ENCODE data around the gene PFKL. TPM values are rescaled to one million over a fixed set of nuclear protein-coding genes. Genes with fewer than 3 reads are reported as not detected.
"Not testable (repeated sequence)": the region's sequence is repeated elsewhere in the genome, so short reads cannot be mapped to it uniquely, and the experiment has no call there.

The PFKL gene
- polyA plus RNA-seq, 1 donor: 160 TPM

- Histone ChIP-seq H3K36me3 (ENCODE audit: control insufficient read depth, insufficient read depth, low read length) (no peaks in the 10 kb centered on the region), H3K27ac (ENCODE audit: low read length) (no peak overlapping the region), H3K4me1 (ENCODE audit: control insufficient read depth, insufficient read depth, low read length) (no peaks in the 10 kb centered on the region), H3K4me3 (ENCODE audit: low read length) (no peak overlapping the region), H3K27me3 (ENCODE audit: control insufficient read depth, insufficient read depth, low read length) (peaks cover 30% of the 10 kb centered on the region), H3K9me3 (ENCODE audit: control insufficient read depth, low read depth, low read length) (no peaks in the 10 kb centered on the region)
- WGBS (ENCODE audit: insufficient coverage, low lambda C conversion rate): no CpG with 5 or more reads among the region's 8 CpGs
- no peak for DNase-seq
These were observed 54.1 kb downstream of the PFKL start for GRCh38 chr21:44354001-44354405.

- no peaks in the 10 kb centered on the region for H3K9me3 ChIP-seq (ENCODE audit: control insufficient read depth, low read depth, low read length)
- no peak overlapping the region for H3K27ac ChIP-seq (ENCODE audit: low read length)
- H3K4me3 ChIP-seq (ENCODE audit: low read length): no peak overlapping the region
- H3K27me3 ChIP-seq (ENCODE audit: control insufficient read depth, insufficient read depth, low read length): peaks cover 20% of the 10 kb centered on the region
- DNase-seq: no peak
- WGBS (ENCODE audit: insufficient coverage, low lambda C conversion rate): no CpG with 5 or more reads among the region's 24 CpGs
- H3K4me1 ChIP-seq (ENCODE audit: control insufficient read depth, insufficient read depth, low read length): no peaks in the 10 kb centered on the region
- H3K36me3 ChIP-seq (ENCODE audit: control insufficient read depth, insufficient read depth, low read length): no peaks in the 10 kb centered on the region
These were observed 55.2 kb downstream of the PFKL start for GRCh38 chr21:44354775-44355771.

DNA sequence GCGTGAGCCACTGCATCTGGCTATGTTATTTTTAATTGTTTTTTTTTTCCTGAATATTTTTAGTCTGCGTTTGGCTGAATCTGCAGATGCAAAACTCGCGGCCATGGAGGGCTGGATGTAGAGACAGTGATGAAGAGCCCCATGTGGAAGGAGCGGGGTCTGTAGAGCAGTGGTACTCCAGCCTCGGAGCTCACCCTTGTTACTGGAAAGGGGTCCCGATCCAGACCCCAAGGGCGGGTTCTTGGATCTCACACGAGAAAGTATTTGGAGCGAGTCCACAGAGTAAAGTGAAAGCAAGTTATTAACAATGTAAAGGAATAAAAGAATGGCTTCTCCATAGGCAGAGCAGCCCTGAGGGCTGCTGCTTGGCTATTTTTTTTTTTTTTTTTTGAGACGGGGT is 56.3 kb downstream of the PFKL start:
- H3K27ac ChIP-seq (ENCODE audit: low read length): no peak overlapping the region
- no peaks in the 10 kb centered on the region for H3K9me3 ChIP-seq (ENCODE audit: control insufficient read depth, low read depth, low read length)
- H3K4me1 ChIP-seq (ENCODE audit: control insufficient read depth, insufficient read depth, low read length): no peaks in the 10 kb centered on the region
- no peak overlapping the region for H3K4me3 ChIP-seq (ENCODE audit: low read length)
- DNase-seq: no peak
- peaks cover 14% of the 10 kb centered on the region for H3K27me3 ChIP-seq (ENCODE audit: control insufficient read depth, insufficient read depth, low read length)
- 92% methylated on average over 2 of the region's 11 CpGs for WGBS (ENCODE audit: insufficient coverage, low lambda C conversion rate)
- no peaks in the 10 kb centered on the region for H3K36me3 ChIP-seq (ENCODE audit: control insufficient read depth, insufficient read depth, low read length)

DNA sequence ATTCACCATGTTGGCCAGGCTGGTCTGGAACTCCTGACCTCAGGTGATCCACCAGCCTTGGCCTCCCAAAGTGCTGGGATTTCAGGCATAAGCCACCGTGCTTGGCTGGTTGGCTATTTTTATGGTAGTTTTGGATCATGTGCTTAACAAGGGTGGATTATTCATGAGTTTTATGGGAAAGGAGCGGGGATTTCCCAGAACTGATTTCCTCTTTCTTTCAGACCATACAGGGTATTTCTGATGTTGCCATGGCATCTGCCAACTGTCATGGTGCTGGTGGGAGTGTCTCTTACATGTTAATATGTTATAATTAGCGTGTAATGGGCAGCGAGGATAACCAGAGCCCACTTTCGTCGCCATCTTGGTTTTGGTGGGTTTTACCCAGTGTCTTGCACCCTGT is 56.8 kb downstream of the PFKL start:
- Histone ChIP-seq H3K27me3 (ENCODE audit: control insufficient read depth, insufficient read depth, low read length) (peaks cover 9% of the 10 kb centered on the region), H3K4me3 (ENCODE audit: low read length) (no peak overlapping the region), H3K27ac (ENCODE audit: low read length) (no peak overlapping the region), H3K9me3 (ENCODE audit: control insufficient read depth, low read depth, low read length) (no peaks in the 10 kb centered on the region), H3K36me3 (ENCODE audit: control insufficient read depth, insufficient read depth, low read length) (no peaks in the 10 kb centered on the region), H3K4me1 (ENCODE audit: control insufficient read depth, insufficient read depth, low read length) (no peaks in the 10 kb centered on the region)
- no peak for DNase-seq
- no CpG with 5 or more reads among the region's 6 CpGs for WGBS (ENCODE audit: insufficient coverage, low lambda C conversion rate)

DNA sequence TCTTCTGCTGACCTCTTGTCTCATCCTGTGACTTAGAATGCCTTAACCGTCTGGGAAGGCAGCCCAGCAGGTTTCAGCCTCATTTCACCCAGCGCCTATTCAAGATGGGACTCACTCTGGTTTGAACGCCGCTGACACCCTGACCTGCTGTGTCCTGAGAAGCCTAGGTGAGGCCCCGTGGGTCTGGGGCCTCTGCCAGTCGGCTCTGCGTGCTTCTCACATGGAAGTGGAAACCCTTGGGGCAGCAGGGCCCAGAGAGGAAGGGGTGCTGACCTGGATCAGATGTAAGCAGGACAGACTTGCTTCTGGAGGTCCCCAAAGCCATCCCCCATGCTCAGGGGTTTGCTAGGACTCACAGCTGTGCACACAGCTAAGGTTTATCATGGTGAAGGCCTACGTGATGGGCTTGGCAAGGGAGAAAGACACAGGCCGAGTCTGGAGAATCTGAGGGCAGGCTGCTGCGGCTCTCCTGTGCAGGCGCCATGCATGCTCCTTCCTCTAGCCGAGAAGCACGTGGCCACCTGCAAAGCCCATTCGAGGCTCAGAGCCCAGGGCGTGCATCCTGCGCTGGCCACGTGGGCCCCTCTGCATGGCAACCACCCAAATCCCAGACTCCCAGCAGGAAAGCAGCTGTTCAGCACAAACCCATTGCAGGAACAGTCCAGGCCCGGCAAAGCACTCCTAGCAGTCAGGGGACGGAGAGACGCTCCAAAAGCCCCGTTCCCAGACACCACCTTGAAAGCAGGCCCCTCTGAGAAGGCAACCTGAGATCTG is 57.4 kb downstream of the PFKL start:
- WGBS (ENCODE audit: insufficient coverage, low lambda C conversion rate): no CpG with 5 or more reads among the region's 21 CpGs
- DNase-seq: no peak
- Histone ChIP-seq H3K9me3 (ENCODE audit: control insufficient read depth, low read depth, low read length) (no peaks in the 10 kb centered on the region), H3K36me3 (ENCODE audit: control insufficient read depth, insufficient read depth, low read length) (no peaks in the 10 kb centered on the region), H3K4me3 (ENCODE audit: low read length) (no peak overlapping the region), H3K27ac (ENCODE audit: low read length) (no peak overlapping the region), H3K4me1 (ENCODE audit: control insufficient read depth, insufficient read depth, low read length) (no peaks in the 10 kb centered on the region), H3K27me3 (ENCODE audit: control insufficient read depth, insufficient read depth, low read length) (peaks cover 3% of the 10 kb centered on the region)

GRCh38 chr21:44359396-44359795 is 59.5 kb downstream of the PFKL start:
- Histone ChIP-seq H3K4me3 (ENCODE audit: low read length) (no peak overlapping the region), H3K27me3 (ENCODE audit: control insufficient read depth, insufficient read depth, low read length) (no peaks in the 10 kb centered on the region), H3K27ac (ENCODE audit: low read length) (no peak overlapping the region), H3K9me3 (ENCODE audit: control insufficient read depth, low read depth, low read length) (peaks cover 5% of the 10 kb centered on the region), H3K36me3 (ENCODE audit: control insufficient read depth, insufficient read depth, low read length) (no peaks in the 10 kb centered on the region), H3K4me1 (ENCODE audit: control insufficient read depth, insufficient read depth, low read length) (no peaks in the 10 kb centered on the region)
- no peak for DNase-seq
- 83% methylated on average over 1 of the region's 8 CpGs for whole genome bisulfite sequencing (ENCODE audit: insufficient coverage, low lambda C conversion rate)

GRCh38 chr21:44360159-44360558 is 60.3 kb downstream of the PFKL start:
- H3K4me3 ChIP-seq (ENCODE audit: low read length): no peak overlapping the region
- H3K9me3 ChIP-seq (ENCODE audit: control insufficient read depth, low read depth, low read length): peaks cover 7% of the 10 kb centered on the region
- H3K36me3 ChIP-seq (ENCODE audit: control insufficient read depth, insufficient read depth, low read length): no peaks in the 10 kb centered on the region
- no peak overlapping the region for H3K27ac ChIP-seq (ENCODE audit: low read length)
- H3K4me1 ChIP-seq (ENCODE audit: control insufficient read depth, insufficient read depth, low read length): no peaks in the 10 kb centered on the region
- no peak for DNase-seq
- H3K27me3 ChIP-seq (ENCODE audit: control insufficient read depth, insufficient read depth, low read length): no peaks in the 10 kb centered on the region
- 71% methylated on average over 1 of the region's 8 CpGs for WGBS (ENCODE audit: insufficient coverage, low lambda C conversion rate)

- not testable (repeated sequence) for H3K4me3 ChIP-seq (ENCODE audit: low read length); H3K9me3 ChIP-seq (ENCODE audit: control insufficient read depth, low read depth, low read length); DNase-seq; H3K4me1 ChIP-seq (ENCODE audit: control insufficient read depth, insufficient read depth, low read length); H3K27ac ChIP-seq (ENCODE audit: low read length); H3K27me3 ChIP-seq (ENCODE audit: control insufficient read depth, insufficient read depth, low read length); H3K36me3 ChIP-seq (ENCODE audit: control insufficient read depth, insufficient read depth, low read length)
- WGBS (ENCODE audit: insufficient coverage, low lambda C conversion rate): no CpG with 5 or more reads among the region's 5 CpGs
These were observed 62.0 kb downstream of the PFKL start for GRCh38 chr21:44361903-44362302.

GRCh38 chr21:44363278-44363677 is 63.4 kb downstream of the PFKL start:
- WGBS (ENCODE audit: insufficient coverage, low lambda C conversion rate): no CpG with 5 or more reads among the region's 1 CpG
- Histone ChIP-seq H3K36me3 (ENCODE audit: control insufficient read depth, insufficient read depth, low read length) (no peaks in the 10 kb centered on the region), H3K4me3 (ENCODE audit: low read length) (no peak overlapping the region), H3K27ac (ENCODE audit: low read length) (no peak overlapping the region), H3K9me3 (ENCODE audit: control insufficient read depth, low read depth, low read length) (peaks cover 7% of the 10 kb centered on the region), H3K4me1 (ENCODE audit: control insufficient read depth, insufficient read depth, low read length) (no peaks in the 10 kb centered on the region), H3K27me3 (ENCODE audit: control insufficient read depth, insufficient read depth, low read length) (no peaks in the 10 kb centered on the region)
- DNase-seq: no peak

GRCh38 chr21:44364151-44365053 is 64.5 kb downstream of the PFKL start:
- Histone ChIP-seq H3K27ac (ENCODE audit: low read length) (no peak overlapping the region), H3K36me3 (ENCODE audit: control insufficient read depth, insufficient read depth, low read length) (no peaks in the 10 kb centered on the region), H3K9me3 (ENCODE audit: control insufficient read depth, low read depth, low read length) (peaks cover 7% of the 10 kb centered on the region), H3K4me1 (ENCODE audit: control insufficient read depth, insufficient read depth, low read length) (no peaks in the 10 kb centered on the region), H3K4me3 (ENCODE audit: low read length) (no peak overlapping the region), H3K27me3 (ENCODE audit: control insufficient read depth, insufficient read depth, low read length) (peaks cover 7% of the 10 kb centered on the region)
- WGBS (ENCODE audit: insufficient coverage, low lambda C conversion rate): 90% methylated on average over 2 of the region's 22 CpGs
- no peak for DNase-seq
